SK-N-SH (cell line): ENCODE measurements around the gene LENG8. TPM values are rescaled to one million over a fixed set of nuclear protein-coding genes. Genes with fewer than 3 reads are reported as not detected.

ENCODE experiments used
- CTCF ChIA-PET: fragments of 300-600, 350-600 bp; formaldehyde crosslinking; extraction: SDS; loops from one replicate; lab custom pipeline; 2021; lab: Yijun Ruan, JAX
- POLR2A ChIA-PET: fragments of 350-600 bp; sonication (Branson Sonifier 250); formaldehyde crosslinking; extraction: SDS; loops from one replicate; lab custom pipeline; 2020; ENCODE audit warnings: antibody characterized with exemption, inconsistent platforms; lab: Yijun Ruan, JAX
- DNase-seq: peaks from one replicate; pipeline ENCODE4 v3.0.0; 2012
- H2AFZ ChIP-seq: fragments of 200-600 bp; sonication (generic); 2 replicates; pipeline ENCODE4 v1.8.1; 2016; ENCODE audit warnings: antibody characterized with exemption, mild to moderate bottlenecking, low read depth
- H3F3A ChIP-seq: fragments of 200-600 bp; sonication (generic); replicated peaks from 2 replicates; pipeline ENCODE3; 2016; ENCODE audit warnings: antibody characterized with exemption, mild to moderate bottlenecking; ENCODE audit not compliant: insufficient read depth
- H3K27ac ChIP-seq, 2 experiments: fragments of 200-500 bp in 1 of 2; fragments of 200-600 bp in 1 of 2; sonication (Bioruptor generic) in 1 of 2; sonication (generic), shearing (Covaris generic) in 1 of 2; 2 replicates each; pipeline versions ENCODE4 v1.5.1 to v1.6.1; 2014 to 2016; ENCODE audit warnings: low read depth in 2 of 2, inconsistent platforms in 1 of 2, low read length in 1 of 2, mild to moderate bottlenecking in 1 of 2, mixed read lengths in 1 of 2
- H3K27me3 ChIP-seq: fragments of 200-600 bp; sonication (generic), shearing (Covaris generic); 2 replicates; pipeline ENCODE4 v1.6.1; 2016; ENCODE audit warnings: mixed run types; ENCODE audit not compliant: insufficient read depth
- H3K36me3 ChIP-seq, 2 experiments: fragments of 200-500 bp in 1 of 2; fragments of 200-600 bp in 1 of 2; sonication (Bioruptor generic) in 1 of 2; sonication (generic) in 1 of 2; replicated peaks in 1 of 2; 2 replicates each; pipeline versions ENCODE3 to v1.5.1; 2014 to 2016; ENCODE audit warnings: low read length in 1 of 2, mild to moderate bottlenecking in 1 of 2; ENCODE audit not compliant: insufficient read depth in 2 of 2, control insufficient read depth in 1 of 2
- H3K4me1 ChIP-seq, 2 experiments: fragments of 200-500 bp in 1 of 2; fragments of 200-600 bp in 1 of 2; sonication (Bioruptor generic) in 1 of 2; sonication (generic), shearing (Covaris generic) in 1 of 2; 2 replicates each; pipeline versions ENCODE4 v1.5.1 to v1.6.1; 2014 to 2016; ENCODE audit warnings: low read depth in 1 of 2, low read length in 1 of 2, mixed run types in 1 of 2; ENCODE audit not compliant: insufficient read depth in 2 of 2, control insufficient read depth in 1 of 2
- H3K4me2 ChIP-seq: fragments of 200-600 bp; sonication (generic), shearing (Covaris generic); 2 replicates; pipeline ENCODE4 v1.6.1; 2017; ENCODE audit warnings: mixed run types
- H3K4me3 ChIP-seq, 2 experiments: fragments of 200-500 bp in 1 of 2; fragments of 200-600 bp in 1 of 2; sonication (Bioruptor generic) in 1 of 2; sonication (generic), shearing (Covaris generic) in 1 of 2; 2 replicates each; pipeline versions ENCODE4 v1.5.1 to v1.8.1; 2014 to 2016; ENCODE audit warnings: low read depth in 2 of 2, inconsistent platforms in 1 of 2, low read length in 1 of 2, mild to moderate bottlenecking in 1 of 2, mixed read lengths in 1 of 2, moderate library complexity in 1 of 2
- H3K79me2 ChIP-seq: fragments of 200-600 bp; sonication (generic); 2 replicates; pipeline ENCODE4 v1.8.1; 2017; ENCODE audit warnings: mild to moderate bottlenecking; ENCODE audit not compliant: insufficient read depth
- H3K9ac ChIP-seq: fragments of 200-600 bp; sonication (generic); 2 replicates; pipeline ENCODE4 v1.6.1; 2017; ENCODE audit warnings: mixed run types
- H3K9me2 ChIP-seq: fragments of 200-600 bp; sonication (generic); 2 replicates; pipeline ENCODE4 v1.6.1; 2017; ENCODE audit warnings: mixed run types
- H3K9me3 ChIP-seq: fragments of 200-600 bp; sonication (generic); 2 replicates; pipeline ENCODE4 v1.6.1; 2017; ENCODE audit warnings: mixed run types, mild to moderate bottlenecking, moderate library complexity
- H4K20me1 ChIP-seq: fragments of 200-600 bp; sonication (generic); 2 replicates; pipeline ENCODE4 v1.6.1; 2017; ENCODE audit warnings: mild to moderate bottlenecking, mixed run types; ENCODE audit not compliant: insufficient read depth
- ELF1 ChIP-seq: IDR thresholded peaks from 2 replicates; pipeline ENCODE4 v1.4.0; 2012
- EP300 ChIP-seq, 2 experiments: IDR thresholded peaks; 2 replicates each; pipeline versions ENCODE4 v1.4.0 to v1.6.1; 2012; ENCODE audit warnings: borderline replicate concordance in 1 of 2, low read depth in 1 of 2, low read length in 1 of 2
- EZH2phosphoT487 ChIP-seq: fragments of 200-600 bp; sonication (generic); IDR thresholded peaks from 2 replicates; pipeline ENCODE4 v1.6.1; 2017; ENCODE audit warnings: low read depth, mixed run types, mild to moderate bottlenecking, antibody characterized with exemption, moderate library complexity, borderline replicate concordance
- FOXJ3 ChIP-seq: sonication (generic); formaldehyde crosslinking; IDR thresholded peaks from 2 replicates; pipeline ENCODE4 v1.5.1; 2020; ENCODE audit warnings: mild to moderate bottlenecking, missing genetic modification reagents
- MXI1 ChIP-seq: IDR thresholded peaks from 2 replicates; pipeline ENCODE4 v1.6.1; 2012; ENCODE audit warnings: mild to moderate bottlenecking, low read depth, low read length, improper control_type of control experiment
- NRF1 ChIP-seq: IDR thresholded peaks from 2 replicates; pipeline ENCODE4 v1.6.1; 2012; ENCODE audit warnings: low read depth, mild to moderate bottlenecking, low read length
- POLR2AphosphoS5 ChIP-seq: IDR thresholded peaks from 2 replicates; pipeline ENCODE4 v1.6.1; 2012; ENCODE audit warnings: low read depth, low read length
- SIN3A ChIP-seq: IDR thresholded peaks from 2 replicates; pipeline ENCODE4 v1.6.1; 2012; ENCODE audit warnings: low read depth, mild to moderate bottlenecking, low read length, moderate library complexity, borderline replicate concordance
- WGBS: methylation state at CpG from one replicate; pipeline ENCODE4 v1.1.6; 2017; ENCODE audit warnings: low lambda C conversion rate; 5-methylcytosine and 5-hydroxymethylcytosine counted together
- polyA plus RNA-seq, 3 experiments: library from polyadenylated mRNA; depleted of rRNA; stranded (reverse); fragments of >200 nt; gene quantifications; 2 replicates each; pipeline ENCODE4 v1.2.3, GENCODE V29; 2012
- TF ChIP-seq, protein P1 (sequence below): IDR thresholded peaks from 2 replicates; pipeline ENCODE4 v1.4.0; 2012; ENCODE audit warnings: low read depth, borderline replicate concordance
- TF ChIP-seq, protein P2 (sequence below): IDR thresholded peaks from 2 replicates; pipeline ENCODE4 v1.6.1; 2012; ENCODE audit warnings: mild to moderate bottlenecking, low read depth, low read length, moderate library complexity
- TF ChIP-seq, protein P3 (sequence below): IDR thresholded peaks from 2 replicates; pipeline ENCODE4 v1.4.0; 2012; ENCODE audit warnings: low read depth
- TF ChIP-seq, protein P4 (sequence below): IDR thresholded peaks from 2 replicates; pipeline ENCODE4; 2012

Gene LENG8
- polyA plus RNA-seq, 1 of the 3 experiments (the other 2 are of a cell fraction): 84.0 TPM

GRCh38 chr19:54455786-54456422 is 6.9 kb downstream of the LENG8 start:
- H4K20me1 ChIP-seq: peaks cover 75% of the 10 kb centered on the region
- H2AFZ ChIP-seq: no peak overlapping the region
- whole genome bisulfite sequencing: 98% methylated on average over 19 of the region's 40 CpGs
- peaks cover 42 to 90% of the 10 kb centered on the region in 2 experiments for H3K36me3 ChIP-seq
- DNase-seq: no peak
- H3K9ac ChIP-seq: no peak overlapping the region
- ChIA-PET CTCF (interaction anchor here (2.5 kb wide), 1 partner anchor 25 kb away, joined by 7 read pairs; no protein-coding TSS in a partner anchor), POLR2A (interaction anchor here (0.5 kb wide), 1 partner anchor 21 kb away, joined by 5 read pairs; no protein-coding TSS in a partner anchor)
- H3F3A ChIP-seq: peaks cover 4% of the 10 kb centered on the region
- no peak overlapping the region for H3K4me2 ChIP-seq
- no peak overlapping the region for H3K27ac ChIP-seq
- peaks cover 44% of the 10 kb centered on the region for H3K79me2 ChIP-seq
- no peaks in the 10 kb centered on the region for H3K27me3 ChIP-seq
- TF ChIP-seq MXI1: no peak
- TF ChIP-seq, protein P1, sequence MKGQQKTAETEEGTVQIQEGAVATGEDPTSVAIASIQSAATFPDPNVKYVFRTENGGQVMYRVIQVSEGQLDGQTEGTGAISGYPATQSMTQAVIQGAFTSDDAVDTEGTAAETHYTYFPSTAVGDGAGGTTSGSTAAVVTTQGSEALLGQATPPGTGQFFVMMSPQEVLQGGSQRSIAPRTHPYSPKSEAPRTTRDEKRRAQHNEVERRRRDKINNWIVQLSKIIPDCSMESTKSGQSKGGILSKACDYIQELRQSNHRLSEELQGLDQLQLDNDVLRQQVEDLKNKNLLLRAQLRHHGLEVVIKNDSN: no peak
- TF ChIP-seq POLR2AphosphoS5: no peak
- no peak for TF ChIP-seq NRF1
- TF ChIP-seq ELF1: no peak
- no peak for TF ChIP-seq SIN3A
- TF ChIP-seq, protein P2, sequence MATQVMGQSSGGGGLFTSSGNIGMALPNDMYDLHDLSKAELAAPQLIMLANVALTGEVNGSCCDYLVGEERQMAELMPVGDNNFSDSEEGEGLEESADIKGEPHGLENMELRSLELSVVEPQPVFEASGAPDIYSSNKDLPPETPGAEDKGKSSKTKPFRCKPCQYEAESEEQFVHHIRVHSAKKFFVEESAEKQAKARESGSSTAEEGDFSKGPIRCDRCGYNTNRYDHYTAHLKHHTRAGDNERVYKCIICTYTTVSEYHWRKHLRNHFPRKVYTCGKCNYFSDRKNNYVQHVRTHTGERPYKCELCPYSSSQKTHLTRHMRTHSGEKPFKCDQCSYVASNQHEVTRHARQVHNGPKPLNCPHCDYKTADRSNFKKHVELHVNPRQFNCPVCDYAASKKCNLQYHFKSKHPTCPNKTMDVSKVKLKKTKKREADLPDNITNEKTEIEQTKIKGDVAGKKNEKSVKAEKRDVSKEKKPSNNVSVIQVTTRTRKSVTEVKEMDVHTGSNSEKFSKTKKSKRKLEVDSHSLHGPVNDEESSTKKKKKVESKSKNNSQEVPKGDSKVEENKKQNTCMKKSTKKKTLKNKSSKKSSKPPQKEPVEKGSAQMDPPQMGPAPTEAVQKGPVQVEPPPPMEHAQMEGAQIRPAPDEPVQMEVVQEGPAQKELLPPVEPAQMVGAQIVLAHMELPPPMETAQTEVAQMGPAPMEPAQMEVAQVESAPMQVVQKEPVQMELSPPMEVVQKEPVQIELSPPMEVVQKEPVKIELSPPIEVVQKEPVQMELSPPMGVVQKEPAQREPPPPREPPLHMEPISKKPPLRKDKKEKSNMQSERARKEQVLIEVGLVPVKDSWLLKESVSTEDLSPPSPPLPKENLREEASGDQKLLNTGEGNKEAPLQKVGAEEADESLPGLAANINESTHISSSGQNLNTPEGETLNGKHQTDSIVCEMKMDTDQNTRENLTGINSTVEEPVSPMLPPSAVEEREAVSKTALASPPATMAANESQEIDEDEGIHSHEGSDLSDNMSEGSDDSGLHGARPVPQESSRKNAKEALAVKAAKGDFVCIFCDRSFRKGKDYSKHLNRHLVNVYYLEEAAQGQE: no peak
- H3K9me3 ChIP-seq: no peaks in the 10 kb centered on the region
- no peaks in the 10 kb centered on the region for H3K9me2 ChIP-seq
- H3K4me1 ChIP-seq: peaks cover 3 to 4% of the 10 kb centered on the region in 2 experiments; a peak in 2 of 4 replicates
- no peak overlapping the region for H3K4me3 ChIP-seq

GRCh38 chr19:54456423-54457373 is 7.7 kb downstream of the LENG8 start:
- Histone ChIP-seq H3K9me2 (no peaks in the 10 kb centered on the region), H3K9ac (no peak overlapping the region), H3K4me3 (no peak overlapping the region), H3K4me1 (no peaks in the 10 kb centered on the region), H3K79me2 (peaks cover 36% of the 10 kb centered on the region), H3K27ac (no peak overlapping the region), H2AFZ (no peak overlapping the region)
- POLR2A ChIA-PET: interaction anchor here (0.5 kb wide), 1 partner anchor 21 kb away, joined by 5 read pairs; no protein-coding TSS in a partner anchor
- TF ChIP-seq EP300 (IDR thresholded peaks at IDR 0.05; ENCODE audit: borderline replicate concordance in 1 of 2, low read depth in 1 of 2, low read length in 1 of 2) (no peak), FOXJ3 (CRISPR knock-in tag) (no peak), EZH2phosphoT487 (no peak)
- TF ChIP-seq, protein P3, sequence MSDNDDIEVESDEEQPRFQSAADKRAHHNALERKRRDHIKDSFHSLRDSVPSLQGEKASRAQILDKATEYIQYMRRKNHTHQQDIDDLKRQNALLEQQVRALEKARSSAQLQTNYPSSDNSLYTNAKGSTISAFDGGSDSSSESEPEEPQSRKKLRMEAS: no peak
- TF ChIP-seq, protein P4, sequence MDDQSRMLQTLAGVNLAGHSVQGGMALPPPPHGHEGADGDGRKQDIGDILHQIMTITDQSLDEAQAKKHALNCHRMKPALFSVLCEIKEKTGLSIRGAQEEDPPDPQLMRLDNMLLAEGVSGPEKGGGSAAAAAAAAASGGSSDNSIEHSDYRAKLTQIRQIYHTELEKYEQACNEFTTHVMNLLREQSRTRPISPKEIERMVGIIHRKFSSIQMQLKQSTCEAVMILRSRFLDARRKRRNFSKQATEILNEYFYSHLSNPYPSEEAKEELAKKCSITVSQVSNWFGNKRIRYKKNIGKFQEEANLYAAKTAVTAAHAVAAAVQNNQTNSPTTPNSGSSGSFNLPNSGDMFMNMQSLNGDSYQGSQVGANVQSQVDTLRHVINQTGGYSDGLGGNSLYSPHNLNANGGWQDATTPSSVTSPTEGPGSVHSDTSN: no peak
- TF ChIP-seq, all 33 proteins: peak for 0
- peaks cover 35 to 91% of the 10 kb centered on the region in 2 experiments for H3K36me3 ChIP-seq
- DNase-seq: no peak
- CTCF ChIA-PET: interaction anchor here (0.6 to 2.5 kb wide), 2 partner anchors 25 to 41 kb away, joined by 3 to 7 read pairs; partner anchors contain the start of gene TTYH1
- no peaks in the 10 kb centered on the region for H3K9me3 ChIP-seq
- WGBS: 95% methylated on average over 38 of the region's 51 CpGs
- no peaks in the 10 kb centered on the region for H3K27me3 ChIP-seq
- no peak overlapping the region for H3K4me2 ChIP-seq
- H3F3A ChIP-seq: peaks cover 4% of the 10 kb centered on the region
- H4K20me1 ChIP-seq: peaks cover 67% of the 10 kb centered on the region
